Mammary epithelial cell (primary cell): ENCODE measurements around the gene ATG13.

Experiments used
- EZH2 ChIP-seq: IDR thresholded peaks from 2 replicates; pipeline ENCODE4 v1.6.1; 2012; ENCODE audit warnings: low read length, inconsistent platforms, borderline replicate concordance
- TF ChIP-seq, protein P1 (sequence below), 2 donors: IDR thresholded peaks in 1 of 2; conservative IDR thresholded peaks in 1 of 2; 2 replicates each; pipeline ENCODE4 v1.5.1; 2011 to 2012; ENCODE audit warnings: inconsistent platforms in 2 of 2, low read length in 2 of 2, mild to moderate bottlenecking in 2 of 2, control low read depth in 1 of 2, low read depth in 1 of 2; ENCODE audit not compliant: insufficient read depth in 1 of 2; ENCODE audit errors: extremely low read depth in 1 of 2

DNA sequence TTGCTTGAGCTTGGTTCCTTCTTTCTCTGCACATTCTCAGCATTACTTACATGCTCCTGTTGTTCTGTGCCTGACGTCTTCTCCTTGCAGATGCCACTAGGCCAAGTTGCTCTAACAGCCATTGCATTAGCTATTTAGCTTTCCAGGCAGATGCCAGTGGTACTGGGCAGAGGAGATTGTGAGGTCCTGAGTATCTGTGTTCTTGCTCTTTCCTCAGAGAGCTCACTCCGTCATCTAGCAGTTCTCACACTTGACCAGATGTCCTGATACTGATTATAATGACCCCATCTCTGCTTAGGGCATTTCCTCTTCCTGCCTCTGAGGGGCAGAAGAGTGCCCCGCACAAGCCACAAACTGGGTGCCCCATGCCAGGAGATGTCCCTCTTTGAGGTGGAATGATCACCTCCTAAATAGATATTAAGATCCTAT is 52.4 kb downstream of the ATG13 start:
- TF ChIP-seq, protein P1, sequence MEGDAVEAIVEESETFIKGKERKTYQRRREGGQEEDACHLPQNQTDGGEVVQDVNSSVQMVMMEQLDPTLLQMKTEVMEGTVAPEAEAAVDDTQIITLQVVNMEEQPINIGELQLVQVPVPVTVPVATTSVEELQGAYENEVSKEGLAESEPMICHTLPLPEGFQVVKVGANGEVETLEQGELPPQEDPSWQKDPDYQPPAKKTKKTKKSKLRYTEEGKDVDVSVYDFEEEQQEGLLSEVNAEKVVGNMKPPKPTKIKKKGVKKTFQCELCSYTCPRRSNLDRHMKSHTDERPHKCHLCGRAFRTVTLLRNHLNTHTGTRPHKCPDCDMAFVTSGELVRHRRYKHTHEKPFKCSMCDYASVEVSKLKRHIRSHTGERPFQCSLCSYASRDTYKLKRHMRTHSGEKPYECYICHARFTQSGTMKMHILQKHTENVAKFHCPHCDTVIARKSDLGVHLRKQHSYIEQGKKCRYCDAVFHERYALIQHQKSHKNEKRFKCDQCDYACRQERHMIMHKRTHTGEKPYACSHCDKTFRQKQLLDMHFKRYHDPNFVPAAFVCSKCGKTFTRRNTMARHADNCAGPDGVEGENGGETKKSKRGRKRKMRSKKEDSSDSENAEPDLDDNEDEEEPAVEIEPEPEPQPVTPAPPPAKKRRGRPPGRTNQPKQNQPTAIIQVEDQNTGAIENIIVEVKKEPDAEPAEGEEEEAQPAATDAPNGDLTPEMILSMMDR (conservative IDR thresholded peaks at IDR 0.05 in 1 of 2, IDR thresholded peaks at IDR 0.05 in 1 of 2; ENCODE audit: extremely low read depth in 1 of 2, insufficient read depth in 1 of 2, low read depth in 1 of 2, low read length in 2 of 2): peak; percentile 57 to 60
- TF ChIP-seq EZH2: no peak
